ENCODE results near the gene LIPJ. TPM values are rescaled to one million over a fixed set of nuclear protein-coding genes. Genes with fewer than 3 reads are reported as not detected.

LIPJ gene
- total RNA-seq, 1 experiment from 2014 or later = not detected

GRCh38 chr10:88557256-88557655 is 29.3 kb upstream of the LIPJ start:
- H4K5ac ChIP-seq (ENCODE audit: insufficient read length, low read depth, low read length) = no peak overlapping the region
- H4K91ac ChIP-seq (ENCODE audit: insufficient read length, low read depth, low read length) = no peak overlapping the region
- no peak overlapping the region for H3K18ac ChIP-seq (ENCODE audit: insufficient read length, low read depth, low read length)
- H3K27ac ChIP-seq (ENCODE audit: insufficient read length, low read depth, low read length) = no peak overlapping the region
- no peak overlapping the region for H2BK12ac ChIP-seq (ENCODE audit: insufficient read length, low read depth, low read length)
- no peak overlapping the region for H2BK20ac ChIP-seq (ENCODE audit: low read depth, low read length, poor library complexity, severe bottlenecking)
- H3K23ac ChIP-seq (ENCODE audit: insufficient read length, low read depth, low read length) = no peak overlapping the region
- H3K4ac ChIP-seq (ENCODE audit: low read depth, low read length) = no peak overlapping the region
- no CpG with 5 or more reads among the region's 1 CpG for WGBS (ENCODE audit: extremely low coverage, insufficient read length, low lambda C conversion rate)
- H2BK5ac ChIP-seq (ENCODE audit: insufficient read length, low read length) = no peak overlapping the region
- H3K9me3 ChIP-seq (ENCODE audit: control insufficient read depth, low read depth, low read length) = no peaks in the 10 kb centered on the region
- no peaks in the 10 kb centered on the region for H4K20me1 ChIP-seq (ENCODE audit: control insufficient read depth, insufficient read depth, insufficient read length)
- no peak overlapping the region for H3K4me2 ChIP-seq (ENCODE audit: insufficient read depth, insufficient read length, low read length)
- Mint-ChIP-seq H3K36me3 (ENCODE audit: insufficient read depth in 1 of 3, low read depth in 3 of 3) (no peaks in the 10 kb centered on the region), H3K4me1 (peaks cover 0 to 4% of the 10 kb centered on the region in 2 experiments; a peak in 2 of 4 replicates), H3K9me3 (peaks cover under 1% of the 10 kb centered on the region in 2 experiments; a peak in 2 of 5 replicates), H3K27me3 (ENCODE audit: low read depth) (no peaks in the 10 kb centered on the region), H3K4me3 (no peak overlapping the region), H3K27ac (no peak overlapping the region)
- no peak overlapping the region for H2BK15ac ChIP-seq (ENCODE audit: low read depth, low read length)
- no peak overlapping the region for H3K56ac ChIP-seq (ENCODE audit: insufficient read length, low read depth, low read length)
- H3K79me2 ChIP-seq (ENCODE audit: insufficient read depth, low read length) = no peaks in the 10 kb centered on the region
- no peak overlapping the region for H3K9ac ChIP-seq (ENCODE audit: extremely low read depth, insufficient read length, low read length)
- H3K14ac ChIP-seq (ENCODE audit: insufficient read depth, low read length) = no peak overlapping the region
- H3K23me2 ChIP-seq (ENCODE audit: insufficient read length, low read depth, low read length, poor library complexity, severe bottlenecking) = no peaks in the 10 kb centered on the region
- no peaks in the 10 kb centered on the region; the same call in 1 of the 2 replicates for H3K4me1 ChIP-seq (ENCODE audit: insufficient read depth, low read length)
- no peak overlapping the region for H4K8ac ChIP-seq (replicated peaks; ENCODE audit: insufficient read length, low read depth, low read length)
- H3T11ph ChIP-seq (ENCODE audit: low read length) = no peak overlapping the region
- H3K79me1 ChIP-seq (ENCODE audit: insufficient read depth, low read depth, low read length, poor library complexity, severe bottlenecking) = no peaks in the 10 kb centered on the region
- no peak overlapping the region for H2BK120ac ChIP-seq (ENCODE audit: low read depth, low read length, poor library complexity, severe bottlenecking)
- TF ChIP-seq, protein P1, sequence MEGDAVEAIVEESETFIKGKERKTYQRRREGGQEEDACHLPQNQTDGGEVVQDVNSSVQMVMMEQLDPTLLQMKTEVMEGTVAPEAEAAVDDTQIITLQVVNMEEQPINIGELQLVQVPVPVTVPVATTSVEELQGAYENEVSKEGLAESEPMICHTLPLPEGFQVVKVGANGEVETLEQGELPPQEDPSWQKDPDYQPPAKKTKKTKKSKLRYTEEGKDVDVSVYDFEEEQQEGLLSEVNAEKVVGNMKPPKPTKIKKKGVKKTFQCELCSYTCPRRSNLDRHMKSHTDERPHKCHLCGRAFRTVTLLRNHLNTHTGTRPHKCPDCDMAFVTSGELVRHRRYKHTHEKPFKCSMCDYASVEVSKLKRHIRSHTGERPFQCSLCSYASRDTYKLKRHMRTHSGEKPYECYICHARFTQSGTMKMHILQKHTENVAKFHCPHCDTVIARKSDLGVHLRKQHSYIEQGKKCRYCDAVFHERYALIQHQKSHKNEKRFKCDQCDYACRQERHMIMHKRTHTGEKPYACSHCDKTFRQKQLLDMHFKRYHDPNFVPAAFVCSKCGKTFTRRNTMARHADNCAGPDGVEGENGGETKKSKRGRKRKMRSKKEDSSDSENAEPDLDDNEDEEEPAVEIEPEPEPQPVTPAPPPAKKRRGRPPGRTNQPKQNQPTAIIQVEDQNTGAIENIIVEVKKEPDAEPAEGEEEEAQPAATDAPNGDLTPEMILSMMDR (conservative IDR thresholded peaks at IDR 0.05) = no peak
- H2AK5ac ChIP-seq (ENCODE audit: insufficient read length, low read length) = no peak overlapping the region
- H3K27me3 ChIP-seq (ENCODE audit: insufficient read depth, low read length) = no peaks in the 10 kb centered on the region; the same call in 1 of the 2 replicates
- DNase-seq = no peak
- H2AFZ ChIP-seq (ENCODE audit: low read length) = no peak overlapping the region
